Transverse colon (tissue), 4 donors: ENCODE measurements around the gene ACVR1B. TPM values are rescaled to one million over a fixed set of nuclear protein-coding genes. Genes with fewer than 3 reads are reported as not detected.

Source experiments
- DNase-seq: peaks from one replicate; pipeline ENCODE4 v3.0.0-alpha.2; 2019
- H3K27ac ChIP-seq, 4 donors: fragments of 200-600 bp; sonication (generic); 2 replicates each; pipeline ENCODE4 v1.5.1; 2016 to 2018; ENCODE audit warnings: inconsistent platforms in 4 of 4
- H3K27me3 ChIP-seq: fragments of 200-600 bp; sonication (generic); 2 replicates; pipeline ENCODE4 v1.5.1; 2017; ENCODE audit warnings: inconsistent platforms
- H3K36me3 ChIP-seq, 4 donors: fragments of 200-600 bp; sonication (generic); 2 replicates each; pipeline ENCODE4 v1.5.1; 2017 to 2019; ENCODE audit warnings: inconsistent platforms in 4 of 4
- H3K4me1 ChIP-seq, 4 donors: fragments of 200-600 bp; sonication (generic); 2 replicates each; pipeline ENCODE4 v1.5.1; 2017 to 2020; ENCODE audit warnings: inconsistent platforms in 4 of 4
- H3K4me3 ChIP-seq, 4 donors: fragments of 200-600 bp; sonication (generic); 1 replicate in 1 of 4; 2 replicates in 3 of 4; pipeline versions ENCODE4 v1.5.1 to v1.6.1; 2017 to 2019; ENCODE audit warnings: inconsistent platforms in 4 of 4
- H3K9me3 ChIP-seq, 2 donors: fragments of 200-600 bp; sonication (generic); 2 replicates each; pipeline ENCODE4 v1.5.1; 2017 to 2019; ENCODE audit warnings: inconsistent platforms in 2 of 2
- EP300 ChIP-seq: sonication (generic); formaldehyde crosslinking; IDR thresholded peaks from one replicate; pipeline ENCODE4 v1.6.1; 2017; ENCODE audit warnings: antibody characterized with exemption, low read depth
- POLR2A ChIP-seq: fragments of 450-650 bp; IDR thresholded peaks from one replicate; pipeline ENCODE4 v1.6.1; 2016; ENCODE audit warnings: antibody characterized with exemption, mild to moderate bottlenecking, moderate library complexity
- POLR2AphosphoS5 ChIP-seq, 3 donors: sonication (generic); formaldehyde crosslinking; IDR thresholded peaks; one replicate each; pipeline ENCODE4 v1.6.1; 2016; ENCODE audit warnings: antibody characterized with exemption in 3 of 3
- WGBS, 2 donors: methylation state at CpG; one replicate each; pipeline ENCODE4 v1.1.5; 2018; ENCODE audit warnings: low coverage in 1 of 2; 5-methylcytosine and 5-hydroxymethylcytosine counted together
- in situ Hi-C, 4 donors: fragments of 200-750 bp; cut with MboI; loops; one replicate each; pipeline versions ENCODE4 v1.15.0 to v1.15.1; 2017; ENCODE audit warnings: low sequenced_read_pairs in 3 of 4, low pct_ligation_motif_present in 1 of 4, low pct_unique_long_range_greater_than_20kb in 1 of 4
- intact Hi-C: fragments of 100-400 bp; cut with DNase I; formaldehyde crosslinking; loops from one replicate; pipeline ENCODE4 v1.15.1; 2023; ENCODE audit warnings: low total_unique reads
- total RNA-seq, 4 donors: library from RNA; depleted of rRNA; stranded (reverse); fragments of >200 nt; gene quantifications; one replicate each; pipeline ENCODE4 v1.1.0, GENCODE V29; 2016
- TF ChIP-seq, protein P1 (sequence below), 5 experiments: fragments of 200-600 bp in 3 of 5; fragments of 450-650 bp in 2 of 5; sonication (generic) in 3 of 5; IDR thresholded peaks; 1 replicate in 2 of 5; 2 replicates in 3 of 5; pipeline ENCODE4 v1.5.1; 2016 to 2017; ENCODE audit warnings: antibody characterized with exemption in 5 of 5, inconsistent platforms in 3 of 5, mild to moderate bottlenecking in 2 of 5, moderate library complexity in 1 of 5

Gene ACVR1B
- total RNA-seq = 10 to 100 TPM; 22.5 to 96.9 (median 68.7) TPM

DNA sequence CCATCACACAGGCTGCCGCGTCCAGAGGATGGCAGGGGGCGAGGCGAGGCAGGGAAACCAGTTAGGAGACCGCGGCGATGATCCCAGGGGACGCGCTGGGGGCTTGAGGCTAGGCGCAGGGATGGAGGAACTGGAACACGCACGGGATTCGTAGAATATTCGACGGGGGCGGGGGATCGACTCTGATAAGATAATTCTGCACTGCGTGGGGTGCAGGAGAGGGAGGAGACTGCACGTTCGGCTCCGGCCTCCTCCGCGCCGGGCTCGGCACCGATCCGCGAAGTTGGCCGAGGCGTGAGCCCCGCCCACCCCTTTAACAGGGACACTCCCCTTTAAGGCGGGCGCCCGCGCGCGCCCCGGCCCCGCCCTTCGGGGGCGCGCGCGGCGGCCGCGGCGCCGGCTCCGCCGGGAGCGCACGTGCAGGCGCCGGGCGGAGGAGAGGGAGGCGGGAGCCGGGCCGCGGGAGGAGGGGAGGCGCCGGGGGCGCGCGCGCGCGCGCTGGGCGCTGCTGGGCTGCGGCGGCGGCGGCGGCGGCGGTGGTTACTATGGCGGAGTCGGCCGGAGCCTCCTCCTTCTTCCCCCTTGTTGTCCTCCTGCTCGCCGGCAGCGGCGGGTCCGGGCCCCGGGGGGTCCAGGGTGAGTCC is at the start of gene ACVR1B:
ACVR1B (plus strand) TSS at position 501 of the 644 bp plus-strand sequence; CDS start at position 546, 45 bp downstream.
- Histone ChIP-seq H3K9me3 (no peaks in the 10 kb centered on the region), H3K27ac (peak within 1 kb of the TSS; percentile 87 to 97 (median 95)), H3K36me3 (no peaks in the 10 kb centered on the region), H3K4me3 (peak within 1 kb of the TSS; percentile 85 to 98 (median 92)), H3K4me1 (peaks cover 17 to 46% (median 32%) of the 10 kb centered on the region in 4 donors), H3K27me3 (no peaks in the 10 kb centered on the region)
- DNase-seq = peak; percentile 94
- intact Hi-C loops = no loop called here
- in situ Hi-C loops = no loop called here
- TF ChIP-seq, protein P1, sequence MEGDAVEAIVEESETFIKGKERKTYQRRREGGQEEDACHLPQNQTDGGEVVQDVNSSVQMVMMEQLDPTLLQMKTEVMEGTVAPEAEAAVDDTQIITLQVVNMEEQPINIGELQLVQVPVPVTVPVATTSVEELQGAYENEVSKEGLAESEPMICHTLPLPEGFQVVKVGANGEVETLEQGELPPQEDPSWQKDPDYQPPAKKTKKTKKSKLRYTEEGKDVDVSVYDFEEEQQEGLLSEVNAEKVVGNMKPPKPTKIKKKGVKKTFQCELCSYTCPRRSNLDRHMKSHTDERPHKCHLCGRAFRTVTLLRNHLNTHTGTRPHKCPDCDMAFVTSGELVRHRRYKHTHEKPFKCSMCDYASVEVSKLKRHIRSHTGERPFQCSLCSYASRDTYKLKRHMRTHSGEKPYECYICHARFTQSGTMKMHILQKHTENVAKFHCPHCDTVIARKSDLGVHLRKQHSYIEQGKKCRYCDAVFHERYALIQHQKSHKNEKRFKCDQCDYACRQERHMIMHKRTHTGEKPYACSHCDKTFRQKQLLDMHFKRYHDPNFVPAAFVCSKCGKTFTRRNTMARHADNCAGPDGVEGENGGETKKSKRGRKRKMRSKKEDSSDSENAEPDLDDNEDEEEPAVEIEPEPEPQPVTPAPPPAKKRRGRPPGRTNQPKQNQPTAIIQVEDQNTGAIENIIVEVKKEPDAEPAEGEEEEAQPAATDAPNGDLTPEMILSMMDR (IDR thresholded peaks at IDR 0.05) = no peak
- TF ChIP-seq EP300 = no peak
- peak in 1 of 3 donors; percentile 54 for TF ChIP-seq POLR2AphosphoS5 (IDR thresholded peaks at IDR 0.05)
- TF ChIP-seq POLR2A = peak; percentile 58
- 1% methylated on average over 14 to 74 of the region's 86 CpGs for WGBS, 2 donors

DNA sequence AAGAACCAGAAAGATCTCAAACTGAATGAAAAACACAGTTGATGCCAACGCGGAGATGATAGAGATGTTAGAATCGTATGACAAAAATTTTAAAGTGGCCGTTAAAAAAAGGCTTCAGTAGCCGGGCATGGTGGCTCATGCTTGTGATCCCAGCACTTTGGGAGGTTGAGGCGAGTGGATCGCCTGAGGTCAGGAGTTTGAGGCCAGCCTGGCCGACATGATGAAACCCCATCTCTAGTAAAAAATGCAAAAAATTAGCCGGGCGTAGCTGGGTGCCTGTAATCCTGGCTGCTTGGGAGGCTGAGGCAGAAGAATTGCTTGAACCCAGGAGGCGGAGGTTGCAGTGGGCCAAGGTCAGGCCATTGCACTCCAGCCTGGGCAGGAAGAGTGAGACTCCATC is 49.6 kb upstream of the ACVR1B start:
- TF ChIP-seq, protein P1 (IDR thresholded peaks at IDR 0.05) = no peak
- no peak for TF ChIP-seq POLR2A
- no peak for TF ChIP-seq EP300
- TF ChIP-seq POLR2AphosphoS5 (IDR thresholded peaks at IDR 0.05) = no peak
- Histone ChIP-seq H3K36me3 (no peaks in the 10 kb centered on the region), H3K27ac (peak overlapping the region in 3 of 4 donors; percentile 39 to 67 (median 60)), H3K4me3 (no peak overlapping the region), H3K4me1 (peaks cover 16 to 46% (median 32%) of the 10 kb centered on the region in 4 donors), H3K9me3 (no peaks in the 10 kb centered on the region), H3K27me3 (no peaks in the 10 kb centered on the region)
- intact Hi-C loops = no loop called here
- 72 to 78% methylated on average over 8 to 11 of the region's 11 CpGs for WGBS, 2 donors
- no peak for DNase-seq
- in situ Hi-C loops = no loop called here

DNA sequence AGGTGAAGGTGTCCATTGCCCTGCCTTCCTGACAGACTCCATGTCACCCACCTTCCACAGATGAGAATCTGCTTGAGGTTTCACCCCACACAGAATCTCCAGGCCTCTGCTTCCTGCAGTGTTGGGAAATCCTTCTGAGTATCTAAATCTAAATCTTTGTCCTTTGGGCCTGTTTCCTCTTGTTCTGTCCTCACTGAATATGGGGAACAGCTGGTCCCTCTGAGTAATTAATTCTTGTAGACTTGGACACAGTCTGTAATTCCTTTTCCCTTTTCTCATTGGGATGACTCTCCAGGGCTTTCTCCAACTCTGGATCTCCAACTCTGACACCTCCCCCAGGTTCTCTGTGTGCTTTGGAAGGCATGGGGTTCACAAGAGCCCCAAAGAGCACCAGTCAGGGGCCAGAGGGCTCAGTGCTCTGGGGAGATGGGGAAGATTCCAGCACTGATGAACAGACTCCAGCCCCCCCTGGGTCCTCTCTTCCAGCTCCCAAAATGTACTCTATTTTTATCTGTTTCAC is 46.5 kb upstream of the ACVR1B start:
- Histone ChIP-seq H3K36me3 (no peaks in the 10 kb centered on the region), H3K4me1 (peaks cover 16 to 40% (median 32%) of the 10 kb centered on the region in 4 donors), H3K27me3 (peaks cover 3% of the 10 kb centered on the region), H3K4me3 (no peak overlapping the region), H3K9me3 (no peaks in the 10 kb centered on the region), H3K27ac (peak overlapping the region; percentile 80 to 87 (median 86))
- peak; percentile 9 for DNase-seq
- in situ Hi-C loops = no loop called here
- TF ChIP-seq POLR2AphosphoS5 (IDR thresholded peaks at IDR 0.05) = peak; percentile 20 to 55 (median 46)
- TF ChIP-seq POLR2A = no peak
- intact Hi-C loops = no loop called here

DNA sequence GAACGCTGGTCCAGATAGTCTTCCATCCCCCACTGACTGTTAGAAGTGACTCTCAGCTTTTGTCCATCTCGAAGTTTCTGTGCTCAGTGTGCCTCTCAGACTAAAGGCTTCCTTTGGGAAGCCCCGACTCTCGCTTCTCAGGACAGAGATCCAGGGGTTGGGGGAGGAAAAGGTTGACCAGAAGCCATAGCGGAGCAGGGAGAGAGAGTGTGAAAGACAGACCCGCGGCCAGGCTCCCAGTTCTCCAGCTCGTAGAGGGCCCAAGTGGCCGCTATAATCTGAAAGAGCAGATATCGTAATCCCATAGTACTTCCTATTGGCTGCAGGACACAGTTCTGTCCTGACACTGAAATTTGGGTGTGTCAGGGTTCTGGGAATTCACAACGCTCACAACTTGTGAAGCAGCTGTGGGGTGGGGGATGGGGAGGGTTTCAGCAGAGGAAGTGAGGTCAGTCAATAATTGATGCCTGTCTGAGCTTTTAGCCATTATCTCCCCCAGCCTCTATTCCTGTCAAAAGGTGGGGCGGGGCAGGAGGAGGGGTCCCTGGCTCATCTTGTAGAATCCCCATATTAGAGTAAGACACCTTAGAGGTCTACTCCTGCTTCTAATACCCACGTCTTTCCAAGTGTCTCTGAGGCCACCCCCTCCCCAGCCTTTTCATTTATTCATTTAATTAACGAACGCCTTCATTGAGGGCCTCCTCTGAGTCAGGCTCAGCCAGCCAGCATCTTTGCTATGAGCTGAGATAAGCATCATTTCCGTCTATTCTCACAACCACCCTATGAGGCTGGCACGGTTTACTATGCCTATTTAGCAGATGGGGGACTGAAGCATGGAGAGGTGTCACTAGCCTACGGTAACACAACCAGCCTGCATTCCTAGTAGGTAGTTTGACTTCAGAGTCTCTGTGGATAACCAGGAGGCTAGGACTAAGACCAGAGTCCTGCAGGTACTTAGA is 45.7 kb upstream of the ACVR1B start:
- Histone ChIP-seq H3K27ac (peak overlapping the region; percentile 80 to 87 (median 86)), H3K27me3 (peaks cover 3% of the 10 kb centered on the region), H3K9me3 (no peaks in the 10 kb centered on the region), H3K36me3 (no peaks in the 10 kb centered on the region), H3K4me1 (peaks cover 16 to 43% (median 31%) of the 10 kb centered on the region in 4 donors), H3K4me3 (no peak overlapping the region)
- intact Hi-C loops = no loop called here
- 29 to 42% methylated on average over 5 to 17 of the region's 18 CpGs for WGBS, 2 donors
- in situ Hi-C loops = no loop called here
- TF ChIP-seq POLR2AphosphoS5 (IDR thresholded peaks at IDR 0.05) = peak; percentile 9 to 41 (median 37)
- TF ChIP-seq EP300 = no peak
- peak; percentile 78 for DNase-seq
